WTC11 (cell line): Measurements from ENCODE around the gene PNPLA6.

ENCODE experiments used
- ATF6 ChIP-seq: sonication (generic); formaldehyde crosslinking; IDR thresholded peaks from 2 replicates; pipeline ENCODE4 v1.8.1; 2023; ENCODE audit warnings: mild to moderate bottlenecking, missing genetic modification reagents
- CREM ChIP-seq: sonication (generic); formaldehyde crosslinking; IDR thresholded peaks from 2 replicates; pipeline ENCODE4 v1.8.1; 2022; ENCODE audit warnings: mild to moderate bottlenecking, missing genetic modification reagents, moderate library complexity
- CTCF ChIP-seq: fragments of 200-600 bp; IDR thresholded peaks from 2 replicates; pipeline ENCODE4 v1.8.0; 2022; ENCODE audit warnings: antibody characterized with exemption
- E2F5 ChIP-seq: sonication (generic); formaldehyde crosslinking; IDR thresholded peaks from 2 replicates; pipeline ENCODE4 v1.8.1; 2022; ENCODE audit warnings: mild to moderate bottlenecking, moderate library complexity, missing genetic modification reagents
- HMGA2 ChIP-seq: fragments of 250-450 bp; sonication (Bioruptor Pico); IDR thresholded peaks from 2 replicates; pipeline ENCODE4 v1.4.0; 2021; ENCODE audit warnings: mild to moderate bottlenecking, moderate library complexity
- JUN ChIP-seq: sonication (generic); formaldehyde crosslinking; IDR thresholded peaks from 2 replicates; pipeline ENCODE4 v1.8.0; 2023; ENCODE audit warnings: mild to moderate bottlenecking, missing genetic modification reagents
- MAX ChIP-seq: sonication (generic); formaldehyde crosslinking; IDR thresholded peaks from 2 replicates; pipeline ENCODE4 v1.8.0; 2022; ENCODE audit warnings: mild to moderate bottlenecking, missing genetic modification reagents
- MYBL2 ChIP-seq: sonication (generic); formaldehyde crosslinking; IDR thresholded peaks from 2 replicates; pipeline ENCODE4 v1.8.1; 2023; ENCODE audit warnings: mild to moderate bottlenecking, moderate library complexity, missing genetic modification reagents
- NFYB ChIP-seq: sonication (generic); formaldehyde crosslinking; conservative IDR thresholded peaks from 2 replicates; pipeline ENCODE4 v1.8.0; 2022; ENCODE audit warnings: low read depth, missing genetic modification reagents
- RELA ChIP-seq: sonication (generic); formaldehyde crosslinking; IDR thresholded peaks from 2 replicates; pipeline ENCODE4 v1.8.1; 2022; ENCODE audit warnings: missing genetic modification reagents, mild to moderate bottlenecking, borderline replicate concordance
- ZBTB21 ChIP-seq: sonication (generic); formaldehyde crosslinking; IDR thresholded peaks from 2 replicates; pipeline ENCODE4 v1.8.1; 2023; ENCODE audit warnings: mild to moderate bottlenecking, missing genetic modification reagents, borderline replicate concordance
- ZNF317 ChIP-seq: sonication (generic); formaldehyde crosslinking; IDR thresholded peaks from 2 replicates; pipeline ENCODE4 v1.8.1; 2023; ENCODE audit warnings: low read depth, mild to moderate bottlenecking, moderate library complexity, missing genetic modification reagents, borderline replicate concordance
- ZNF512 ChIP-seq: sonication (generic); formaldehyde crosslinking; IDR thresholded peaks from 2 replicates; pipeline ENCODE4 v1.8.1; 2022; ENCODE audit warnings: missing genetic modification reagents, borderline replicate concordance

DNA sequence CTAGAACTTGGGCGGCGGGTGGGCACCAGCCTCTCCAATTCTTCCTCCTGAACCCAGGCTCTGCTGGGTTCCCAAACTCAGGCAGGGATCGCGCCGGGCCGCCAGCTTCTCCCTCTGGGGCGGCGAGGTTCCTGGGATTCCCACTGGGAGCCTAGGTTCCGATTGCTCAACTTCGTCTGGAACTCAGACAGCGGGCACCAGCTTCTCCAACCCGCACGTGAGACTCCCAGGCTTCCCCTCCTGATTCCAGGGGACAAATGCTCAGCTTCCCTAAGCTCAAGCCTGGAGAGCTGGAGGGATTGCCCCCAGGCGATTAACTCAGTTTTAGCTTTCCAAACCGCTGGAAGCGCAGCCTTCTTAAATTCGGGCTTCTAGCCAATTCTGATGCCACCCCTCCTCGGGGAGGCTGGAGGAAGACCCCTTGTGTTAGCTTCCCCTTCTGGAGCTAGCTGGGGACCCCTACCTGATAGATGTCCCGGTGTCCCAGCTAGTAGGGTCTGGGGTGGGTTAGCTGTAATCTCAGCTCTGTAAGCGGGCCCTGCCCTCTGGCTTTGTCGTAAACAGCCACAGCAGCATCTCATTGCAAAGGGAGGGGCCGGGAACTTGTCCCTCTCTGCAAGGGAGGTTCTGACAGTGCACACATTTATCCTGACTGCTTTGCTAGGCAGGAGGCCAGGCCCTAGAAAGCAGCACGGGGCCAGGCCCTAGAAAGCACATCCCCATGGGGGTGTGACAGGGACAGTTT is 12.4 kb upstream of the PNPLA6 start:
- no peak for TF ChIP-seq RELA
- TF ChIP-seq ZNF317 (CRISPR knock-in tag), result no peak
- TF ChIP-seq CTCF, result no peak
- no peak for TF ChIP-seq MYBL2 (CRISPR knock-in tag)
- no peak for TF ChIP-seq HMGA2 (CRISPR knock-in tag)
- TF ChIP-seq ZNF512 (CRISPR knock-in tag), result no peak
- no peak for TF ChIP-seq JUN
- no peak for TF ChIP-seq ZBTB21 (CRISPR knock-in tag)
- no peak for TF ChIP-seq MAX
- TF ChIP-seq NFYB, result no peak
- no peak for TF ChIP-seq E2F5 (CRISPR knock-in tag)
- TF ChIP-seq ATF6 (CRISPR knock-in tag), result no peak
- no peak for TF ChIP-seq CREM (CRISPR knock-in tag)
